WTC11 (cell line): ENCODE results near the gene MRFAP1. TPM values are rescaled to one million over a fixed set of nuclear protein-coding genes. Genes with fewer than 3 reads are reported as not detected.

Source experiments
- ATAC-seq: fragments of 200-7000 bp; cut with Tn5 transposase; 2 replicates; pipeline ENCODE4 v1.10.0; 2021; ENCODE audit warnings: mild to moderate bottlenecking, moderate library complexity
- CTCF ChIA-PET: fragments of 300-600 bp; sonication (Branson Sonifier 250); formaldehyde crosslinking; loops from one replicate; lab custom pipeline; 2021; ENCODE audit warnings: antibody characterized with exemption; lab: Charles Lee
- POLR2A ChIA-PET: fragments of 350-600 bp; sonication (Branson Sonifier 250); formaldehyde crosslinking; loops from one replicate; lab custom pipeline; 2021; ENCODE audit warnings: antibody characterized with exemption; lab: Charles Lee
- DNase-seq: peaks from one replicate; pipeline ENCODE4 v3.0.0; 2021; ENCODE audit warnings: low spot score
- H3K27ac Mint-ChIP-seq: 2 replicates; pipeline ENCODE4 v1.8.0; 2021; ENCODE audit warnings: mixed read lengths
- H3K27me3 Mint-ChIP-seq: 2 replicates; pipeline ENCODE4 v1.8.0; 2021; ENCODE audit warnings: low read depth, mild to moderate bottlenecking, moderate library complexity, mixed read lengths
- H3K36me3 Mint-ChIP-seq: 2 replicates; pipeline ENCODE4 v1.8.0; 2021; ENCODE audit warnings: mixed read lengths
- H3K4me1 Mint-ChIP-seq: 2 replicates; pipeline ENCODE4 v1.8.0; 2022; ENCODE audit warnings: mixed read lengths
- H3K4me3 Mint-ChIP-seq: 2 replicates; pipeline ENCODE4 v1.8.0; 2021; ENCODE audit warnings: mild to moderate bottlenecking, moderate library complexity, mixed read lengths
- H3K9me3 Mint-ChIP-seq: 2 replicates; pipeline ENCODE4 v1.8.0; 2021; ENCODE audit warnings: mixed read lengths
- ATF1 ChIP-seq: sonication (generic); formaldehyde crosslinking; IDR thresholded peaks from 2 replicates; pipeline ENCODE4 v1.8.1; 2023; ENCODE audit warnings: mild to moderate bottlenecking, moderate library complexity, missing genetic modification reagents
- E2F4 ChIP-seq: sonication (generic); formaldehyde crosslinking; IDR thresholded peaks from 2 replicates; pipeline ENCODE4 v1.8.1; 2022; ENCODE audit warnings: low read depth, mild to moderate bottlenecking, moderate library complexity, missing genetic modification reagents, borderline replicate concordance
- EMX1 ChIP-seq: fragments of 250-450 bp; sonication (Bioruptor Pico); IDR thresholded peaks from 2 replicates; pipeline ENCODE4 v1.8.0; 2021; ENCODE audit warnings: mild to moderate bottlenecking
- FOXJ3 ChIP-seq: sonication (generic); formaldehyde crosslinking; IDR thresholded peaks from 2 replicates; pipeline ENCODE4 v1.9.0; 2021; ENCODE audit warnings: missing genetic modification reagents, mild to moderate bottlenecking, borderline replicate concordance
- FOXP1 ChIP-seq: sonication (generic); formaldehyde crosslinking; IDR thresholded peaks from 2 replicates; pipeline ENCODE4 v1.8.0; 2022; ENCODE audit warnings: missing genetic modification reagents, mild to moderate bottlenecking, moderate library complexity, borderline replicate concordance
- JAZF1 ChIP-seq: fragments of 250-450 bp; sonication (Bioruptor Pico); IDR thresholded peaks from 2 replicates; pipeline ENCODE4 v1.9.0; 2021; ENCODE audit warnings: moderate library complexity, mild to moderate bottlenecking, inconsistent platforms
- NR2C2 ChIP-seq: sonication (generic); formaldehyde crosslinking; IDR thresholded peaks from 2 replicates; pipeline ENCODE4 v1.8.0; 2022; ENCODE audit warnings: mild to moderate bottlenecking, missing genetic modification reagents
- RORB ChIP-seq: fragments of 250-450 bp; sonication (Bioruptor Pico); IDR thresholded peaks from 2 replicates; pipeline ENCODE4 v1.9.0; 2021; ENCODE audit warnings: mild to moderate bottlenecking
- TP53 ChIP-seq: sonication (generic); formaldehyde crosslinking; IDR thresholded peaks from 2 replicates; pipeline ENCODE4 v1.8.1; 2023; ENCODE audit warnings: mild to moderate bottlenecking, missing genetic modification reagents
- ZNF281 ChIP-seq: sonication (generic); formaldehyde crosslinking; IDR thresholded peaks from 2 replicates; pipeline ENCODE4 v1.8.0; 2023; ENCODE audit warnings: mild to moderate bottlenecking, missing genetic modification reagents
- ZNF671 ChIP-seq: fragments of 250-450 bp; sonication (Bioruptor Pico); IDR thresholded peaks from 2 replicates; pipeline ENCODE4 v1.8.0; 2021; ENCODE audit warnings: mild to moderate bottlenecking
- total RNA-seq: library from RNA; stranded (reverse); gene quantifications from 3 replicates; pipeline ENCODE4 v1.2.3, GENCODE V29; 2021
- TF ChIP-seq, protein P1 (sequence below): sonication (generic); formaldehyde crosslinking; IDR thresholded peaks from 2 replicates; pipeline ENCODE4 v1.8.1; 2023; ENCODE audit warnings: mild to moderate bottlenecking, missing genetic modification reagents, moderate library complexity
- TF ChIP-seq, protein P2 (sequence below): sonication (generic); formaldehyde crosslinking; IDR thresholded peaks from 2 replicates; pipeline ENCODE4 v1.8.1; 2023; ENCODE audit warnings: mild to moderate bottlenecking, missing genetic modification reagents
- TF ChIP-seq, protein P3 (sequence below): fragments of 250-450 bp; sonication (Bioruptor Pico); IDR thresholded peaks from 2 replicates; pipeline ENCODE4 v1.9.0; 2021; ENCODE audit warnings: mild to moderate bottlenecking, borderline replicate concordance

The MRFAP1 gene
- total RNA-seq, 1 experiment from 2014 or later, result 319 TPM

GRCh38 chr4:6655924-6656323 is 15.4 kb downstream of the MRFAP1 start:
- peaks cover 3% of the 10 kb centered on the region; the same call in 1 of the 2 replicates for H3K9me3 Mint-ChIP-seq
- ATAC-seq (no peak), DNase-seq (no peak)
- no peak overlapping the region for H3K4me3 Mint-ChIP-seq
- H3K27me3 Mint-ChIP-seq, result peaks cover 34% of the 10 kb centered on the region
- ChIA-PET CTCF (interaction anchor here (1.4 kb wide), 1 partner anchor 25 kb away, joined by 3 read pairs; no protein-coding TSS in a partner anchor), POLR2A (no interaction called here)
- H3K4me1 Mint-ChIP-seq, result peaks cover 2% of the 10 kb centered on the region; the same call in 1 of the 2 replicates
- H3K36me3 Mint-ChIP-seq, result no peaks in the 10 kb centered on the region
- no peak overlapping the region for H3K27ac Mint-ChIP-seq
- no peak for TF ChIP-seq NR2C2 (CRISPR knock-in tag)
- no peak for TF ChIP-seq ZNF671
- TF ChIP-seq, protein P1, sequence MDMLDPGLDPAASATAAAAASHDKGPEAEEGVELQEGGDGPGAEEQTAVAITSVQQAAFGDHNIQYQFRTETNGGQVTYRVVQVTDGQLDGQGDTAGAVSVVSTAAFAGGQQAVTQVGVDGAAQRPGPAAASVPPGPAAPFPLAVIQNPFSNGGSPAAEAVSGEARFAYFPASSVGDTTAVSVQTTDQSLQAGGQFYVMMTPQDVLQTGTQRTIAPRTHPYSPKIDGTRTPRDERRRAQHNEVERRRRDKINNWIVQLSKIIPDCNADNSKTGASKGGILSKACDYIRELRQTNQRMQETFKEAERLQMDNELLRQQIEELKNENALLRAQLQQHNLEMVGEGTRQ (CRISPR knock-in tag), result no peak
- TF ChIP-seq FOXJ3, result no peak
- no peak for TF ChIP-seq E2F4 (CRISPR knock-in tag)
- no peak for TF ChIP-seq TP53 (CRISPR knock-in tag)
- TF ChIP-seq, all 79 proteins: peak for 0

DNA sequence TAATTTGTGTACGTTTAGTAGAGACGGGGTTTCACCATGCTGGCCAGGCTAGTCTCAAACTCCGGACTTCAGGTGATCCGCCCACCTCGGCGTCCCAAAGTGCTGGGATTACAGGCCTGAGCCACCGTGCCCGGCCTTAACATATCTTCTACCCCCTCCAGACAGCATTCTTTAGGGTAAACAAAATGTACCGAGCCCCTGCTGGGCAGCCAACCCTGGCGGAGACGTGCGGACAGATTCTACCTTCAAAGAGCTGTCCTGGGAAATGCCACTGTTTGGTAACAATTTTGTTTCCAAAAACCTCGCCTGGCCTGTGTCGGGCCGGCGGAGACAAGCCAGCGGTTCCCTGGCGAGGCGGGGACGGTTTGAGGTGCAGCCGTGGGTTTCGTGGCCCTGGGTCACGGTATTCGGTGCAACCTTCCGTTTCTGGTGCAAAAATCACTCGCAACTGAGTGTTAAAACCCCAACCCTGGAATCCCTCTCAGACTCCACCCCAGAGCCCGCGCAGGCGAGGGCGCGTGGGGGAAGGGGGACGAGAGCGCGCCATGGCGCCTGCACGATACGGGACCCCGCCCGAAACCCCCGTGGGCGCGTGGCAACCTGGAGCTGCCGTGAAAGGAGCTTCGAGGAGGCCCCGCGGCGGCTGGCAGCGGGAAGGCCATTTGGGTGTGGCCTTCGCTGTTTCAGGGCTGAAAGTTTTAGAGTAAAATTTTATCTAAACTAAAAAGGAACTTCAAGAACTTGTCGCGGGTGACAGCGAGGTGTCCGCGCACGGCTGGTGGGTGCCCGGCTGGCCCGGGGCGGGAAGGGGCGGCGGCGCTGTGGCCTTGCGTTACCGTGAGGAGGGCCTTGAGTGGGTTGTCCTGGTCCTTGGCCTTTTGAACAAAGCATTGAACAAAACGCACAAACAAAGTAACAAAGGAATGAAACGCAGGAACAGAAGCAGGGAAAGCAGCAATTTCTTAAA is 17.0 kb downstream of the MRFAP1 start:
- no peak for DNase-seq
- 0 out of 2 replicates have a peak, but pooled peaks have one; percentile 13 for TF ChIP-seq FOXP1 (CRISPR knock-in tag)
- no peak for TF ChIP-seq ATF1 (CRISPR knock-in tag)
- TF ChIP-seq, all 79 proteins: peak for 1
- Mint-ChIP-seq H3K9me3 (peaks cover 3% of the 10 kb centered on the region; the same call in 1 of the 2 replicates), H3K36me3 (no peaks in the 10 kb centered on the region), H3K4me3 (no peak overlapping the region), H3K27ac (no peak overlapping the region), H3K27me3 (peaks cover 50% of the 10 kb centered on the region), H3K4me1 (peaks cover 2% of the 10 kb centered on the region; the same call in 1 of the 2 replicates)
- ChIA-PET POLR2A (interaction anchor here (0.7 kb wide), 1 partner anchor 90 kb away, joined by 3 read pairs; no protein-coding TSS in a partner anchor), CTCF (interaction anchor here (0.6 to 1.8 kb wide), 6 partner anchors 17 to 463 kb away, joined by 3 to 12 read pairs (median 3); a partner anchor contains a TSS)
- ATAC-seq, result no peak

DNA sequence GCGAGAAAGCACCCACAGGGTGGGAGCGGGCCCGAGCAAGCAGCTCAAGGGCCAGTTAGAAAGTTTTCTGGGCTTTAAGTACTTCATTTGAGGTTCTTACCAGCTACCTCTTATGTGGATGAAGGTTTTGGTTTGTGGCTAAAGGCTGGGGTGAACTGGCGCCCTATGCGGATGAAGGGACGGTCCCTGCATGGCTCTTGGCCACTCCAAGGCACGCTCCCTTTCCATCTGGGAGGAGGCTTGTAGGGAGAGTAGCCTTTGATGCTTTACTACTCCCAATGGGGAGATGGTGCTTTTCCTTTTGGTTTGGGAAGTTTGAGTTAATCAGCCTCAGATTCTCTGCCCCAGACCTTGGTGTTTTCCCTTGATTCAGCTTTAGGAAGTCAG is 17.7 kb downstream of the MRFAP1 start:
- Mint-ChIP-seq H3K27ac (no peak overlapping the region), H3K4me3 (peak overlapping the region; percentile 41), H3K4me1 (peaks cover 2% of the 10 kb centered on the region; the same call in 1 of the 2 replicates), H3K36me3 (no peaks in the 10 kb centered on the region), H3K27me3 (peaks cover 57% of the 10 kb centered on the region), H3K9me3 (peaks cover 3% of the 10 kb centered on the region; the same call in 1 of the 2 replicates)
- POLR2A ChIA-PET, result interaction anchor here (0.7 kb wide), 1 partner anchor 90 kb away, joined by 3 read pairs; no protein-coding TSS in a partner anchor
- DNase-seq (no peak), ATAC-seq (peak; percentile 49)
- CTCF ChIA-PET, result interaction anchor here (0.6 to 1.8 kb wide), 3 partner anchors 16 to 326 kb away, joined by 3 to 12 read pairs (median 7); a partner anchor contains a TSS
- TF ChIP-seq ZNF281 (CRISPR knock-in tag) (no peak), RORB (no peak), JAZF1 (no peak), EMX1 (CRISPR knock-in tag) (no peak), TP53 (CRISPR knock-in tag) (no peak)
- TF ChIP-seq, protein P2, sequence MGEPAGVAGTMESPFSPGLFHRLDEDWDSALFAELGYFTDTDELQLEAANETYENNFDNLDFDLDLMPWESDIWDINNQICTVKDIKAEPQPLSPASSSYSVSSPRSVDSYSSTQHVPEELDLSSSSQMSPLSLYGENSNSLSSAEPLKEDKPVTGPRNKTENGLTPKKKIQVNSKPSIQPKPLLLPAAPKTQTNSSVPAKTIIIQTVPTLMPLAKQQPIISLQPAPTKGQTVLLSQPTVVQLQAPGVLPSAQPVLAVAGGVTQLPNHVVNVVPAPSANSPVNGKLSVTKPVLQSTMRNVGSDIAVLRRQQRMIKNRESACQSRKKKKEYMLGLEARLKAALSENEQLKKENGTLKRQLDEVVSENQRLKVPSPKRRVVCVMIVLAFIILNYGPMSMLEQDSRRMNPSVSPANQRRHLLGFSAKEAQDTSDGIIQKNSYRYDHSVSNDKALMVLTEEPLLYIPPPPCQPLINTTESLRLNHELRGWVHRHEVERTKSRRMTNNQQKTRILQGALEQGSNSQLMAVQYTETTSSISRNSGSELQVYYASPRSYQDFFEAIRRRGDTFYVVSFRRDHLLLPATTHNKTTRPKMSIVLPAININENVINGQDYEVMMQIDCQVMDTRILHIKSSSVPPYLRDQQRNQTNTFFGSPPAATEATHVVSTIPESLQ (CRISPR knock-in tag), result no peak
- TF ChIP-seq, protein P3, sequence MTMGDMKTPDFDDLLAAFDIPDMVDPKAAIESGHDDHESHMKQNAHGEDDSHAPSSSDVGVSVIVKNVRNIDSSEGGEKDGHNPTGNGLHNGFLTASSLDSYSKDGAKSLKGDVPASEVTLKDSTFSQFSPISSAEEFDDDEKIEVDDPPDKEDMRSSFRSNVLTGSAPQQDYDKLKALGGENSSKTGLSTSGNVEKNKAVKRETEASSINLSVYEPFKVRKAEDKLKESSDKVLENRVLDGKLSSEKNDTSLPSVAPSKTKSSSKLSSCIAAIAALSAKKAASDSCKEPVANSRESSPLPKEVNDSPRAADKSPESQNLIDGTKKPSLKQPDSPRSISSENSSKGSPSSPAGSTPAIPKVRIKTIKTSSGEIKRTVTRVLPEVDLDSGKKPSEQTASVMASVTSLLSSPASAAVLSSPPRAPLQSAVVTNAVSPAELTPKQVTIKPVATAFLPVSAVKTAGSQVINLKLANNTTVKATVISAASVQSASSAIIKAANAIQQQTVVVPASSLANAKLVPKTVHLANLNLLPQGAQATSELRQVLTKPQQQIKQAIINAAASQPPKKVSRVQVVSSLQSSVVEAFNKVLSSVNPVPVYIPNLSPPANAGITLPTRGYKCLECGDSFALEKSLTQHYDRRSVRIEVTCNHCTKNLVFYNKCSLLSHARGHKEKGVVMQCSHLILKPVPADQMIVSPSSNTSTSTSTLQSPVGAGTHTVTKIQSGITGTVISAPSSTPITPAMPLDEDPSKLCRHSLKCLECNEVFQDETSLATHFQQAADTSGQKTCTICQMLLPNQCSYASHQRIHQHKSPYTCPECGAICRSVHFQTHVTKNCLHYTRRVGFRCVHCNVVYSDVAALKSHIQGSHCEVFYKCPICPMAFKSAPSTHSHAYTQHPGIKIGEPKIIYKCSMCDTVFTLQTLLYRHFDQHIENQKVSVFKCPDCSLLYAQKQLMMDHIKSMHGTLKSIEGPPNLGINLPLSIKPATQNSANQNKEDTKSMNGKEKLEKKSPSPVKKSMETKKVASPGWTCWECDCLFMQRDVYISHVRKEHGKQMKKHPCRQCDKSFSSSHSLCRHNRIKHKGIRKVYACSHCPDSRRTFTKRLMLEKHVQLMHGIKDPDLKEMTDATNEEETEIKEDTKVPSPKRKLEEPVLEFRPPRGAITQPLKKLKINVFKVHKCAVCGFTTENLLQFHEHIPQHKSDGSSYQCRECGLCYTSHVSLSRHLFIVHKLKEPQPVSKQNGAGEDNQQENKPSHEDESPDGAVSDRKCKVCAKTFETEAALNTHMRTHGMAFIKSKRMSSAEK (CRISPR knock-in tag), result no peak
